Stimulated activated CD8-positive, alpha-beta memory T cell treated with anti-CD3 and anti-CD28 coated beads, Interleukin-15, amount 100 ng/mL, for 1 hour (primary cell): ENCODE results near the gene POLR2B.
"Not testable (repeated sequence)": the region's sequence is repeated elsewhere in the genome, so short reads cannot be mapped to it uniquely, and the experiment has no call there.

Source experiments
- DNase-seq: peaks from one replicate; pipeline ENCODE4 v3.0.0-alpha.2; 2020; ENCODE audit warnings: low read depth

POLR2B gene

GRCh38 chr4:56986952-56987351 lies 8.3 kb downstream of the POLR2B start:
- DNase-seq: no peak

- no peak for DNase-seq
Measured at GRCh38 chr4:56990109-56990905, 11.6 kb downstream of the POLR2B start.

- DNase-seq: no peak
Measured at GRCh38 chr4:56995525-56995924, 16.8 kb downstream of the POLR2B start.

- DNase-seq: no peak
Measured at GRCh38 chr4:56999751-57000150, 21.1 kb downstream of the POLR2B start.

- DNase-seq: no peak
Measured at GRCh38 chr4:57013543-57014120, 34.9 kb downstream of the POLR2B start.

GRCh38 chr4:57018980-57019379 lies 40.3 kb downstream of the POLR2B start:
- DNase-seq: no peak

- DNase-seq: no peak
Measured at GRCh38 chr4:57020467-57021101, 41.9 kb downstream of the POLR2B start.

GRCh38 chr4:57023104-57023503 lies 44.4 kb downstream of the POLR2B start:
- DNase-seq: no peak

- no peak for DNase-seq
Measured at GRCh38 chr4:57034520-57034919, 55.8 kb downstream of the POLR2B start.

GRCh38 chr4:57037982-57038604 lies 59.4 kb downstream of the POLR2B start:
- DNase-seq: no peak

- no peak for DNase-seq
Measured at GRCh38 chr4:57039345-57039744, 60.6 kb downstream of the POLR2B start.

- DNase-seq: no peak
Measured at GRCh38 chr4:57040510-57040909, 61.8 kb downstream of the POLR2B start.

- DNase-seq: no peak
Measured at GRCh38 chr4:57041020-57041419, 62.3 kb downstream of the POLR2B start.

GRCh38 chr4:57042711-57043169 lies 64.0 kb downstream of the POLR2B start:
- DNase-seq: no peak

GRCh38 chr4:57043347-57044251 lies 64.9 kb downstream of the POLR2B start:
- no peak for DNase-seq

- no peak for DNase-seq
Measured at GRCh38 chr4:57044279-57044678, 65.6 kb downstream of the POLR2B start.

GRCh38 chr4:57044996-57045395 lies 66.3 kb downstream of the POLR2B start:
- DNase-seq: no peak

GRCh38 chr4:57047046-57047445 lies 68.3 kb downstream of the POLR2B start:
- DNase-seq: not testable (repeated sequence)

GRCh38 chr4:57048590-57049304 lies 70.1 kb downstream of the POLR2B start:
- no peak for DNase-seq

GRCh38 chr4:57051095-57051494 lies 72.4 kb downstream of the POLR2B start:
- no peak for DNase-seq

- DNase-seq: no peak
Measured at GRCh38 chr4:57051524-57051923, 72.8 kb downstream of the POLR2B start.
